Panc1 (cell line): ENCODE measurements around the gene SLC22A15.

Experiments
- CTCF ChIP-seq: fragments of 450-650 bp; IDR thresholded peaks from 2 replicates; pipeline ENCODE4 v1.5.1; 2017; ENCODE audit warnings: mild to moderate bottlenecking
- POLR2AphosphoS5 ChIP-seq: IDR thresholded peaks from 2 replicates; pipeline ENCODE4 v1.6.1; 2012; ENCODE audit warnings: mild to moderate bottlenecking, low read depth, low read length, moderate library complexity
- SIN3A ChIP-seq: IDR thresholded peaks from 2 replicates; pipeline ENCODE4 v1.6.1; 2012; ENCODE audit warnings: low read depth, mild to moderate bottlenecking, low read length, moderate library complexity, borderline replicate concordance; ENCODE audit not compliant: insufficient read depth

- TF ChIP-seq CTCF (no peak), SIN3A (no peak), POLR2AphosphoS5 (no peak)
Measured at GRCh38 chr1:116111524-116112021, 135.3 kb downstream of the SLC22A15 start.
